ENCODE measurements around the gene MYLK3.

Gene MYLK3

DNA sequence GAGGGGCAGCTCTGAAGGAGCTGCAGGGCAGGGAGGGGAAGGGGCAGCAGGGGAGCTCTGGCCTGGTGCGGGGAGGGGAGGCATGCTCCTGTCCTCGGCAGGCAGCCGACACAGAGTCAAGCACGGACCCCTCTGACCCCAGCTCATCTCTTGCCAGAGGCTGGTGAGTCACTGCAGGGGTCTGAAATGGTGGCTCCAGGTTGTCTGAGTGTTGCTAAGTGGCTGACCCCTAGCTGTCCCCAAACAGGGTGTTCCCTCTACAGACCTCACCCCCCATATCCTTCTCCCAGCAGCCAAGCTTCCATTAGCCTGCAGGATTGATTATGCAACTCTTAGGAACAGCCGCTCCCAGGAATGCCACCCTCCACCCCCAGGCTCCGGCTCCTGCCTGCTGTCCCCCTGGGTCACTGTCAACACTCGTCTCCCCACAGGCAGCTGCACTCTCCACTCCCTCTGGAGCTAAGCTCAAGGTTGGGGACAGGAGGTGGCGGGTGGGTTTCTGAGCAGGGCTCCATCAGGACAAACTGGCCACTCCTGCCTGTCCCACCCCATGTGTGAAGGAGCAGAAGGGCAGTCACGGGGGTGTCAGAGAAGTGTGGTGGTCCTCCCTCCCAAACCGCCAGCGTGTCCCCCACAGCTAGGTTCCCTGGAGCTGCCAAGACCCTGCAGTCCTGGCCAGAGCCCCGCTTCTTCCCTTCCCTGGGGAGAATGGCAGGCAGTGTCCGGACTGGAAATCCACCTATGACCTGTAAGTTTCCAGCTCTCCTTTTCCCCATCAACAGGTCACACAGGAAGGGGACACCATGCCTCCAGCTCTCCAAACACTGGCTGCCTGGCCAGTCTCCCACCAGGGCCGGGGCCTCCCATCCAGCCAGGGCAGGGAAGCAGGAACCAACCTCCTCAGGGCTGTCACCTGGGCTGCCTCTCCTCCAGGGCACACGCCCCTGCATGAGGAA, 1.0 kb downstream of the MYLK3 start:
- FAIRE-seq (no peak), DNase-seq (ENCODE audit: insufficient read length, low spot score) (no peak)
- TF ChIP-seq POLR2A (IDR thresholded peaks at IDR 0.05; ENCODE audit: low read depth, low read length) = no peak

DNA sequence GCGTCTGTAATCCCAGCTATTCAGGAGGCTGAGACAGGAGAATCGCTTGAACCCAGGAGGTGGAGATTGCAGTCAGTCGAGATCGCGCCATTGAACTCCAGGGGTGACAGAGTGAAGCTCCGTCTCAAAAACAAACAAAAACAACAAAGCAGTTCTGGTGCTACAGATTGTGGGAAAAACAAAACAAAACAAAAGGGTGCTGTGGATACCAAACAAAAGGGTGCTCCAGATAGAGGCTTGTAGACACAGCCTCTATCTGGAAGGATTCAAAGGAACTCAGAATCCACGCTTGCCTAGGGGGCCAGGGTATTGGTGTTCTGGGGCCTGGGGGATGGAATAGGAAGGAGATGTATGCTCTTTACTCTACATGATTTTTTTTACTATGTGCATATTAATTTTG, 2.5 kb downstream of the MYLK3 start:
- no peak for TF ChIP-seq POLR2A (IDR thresholded peaks at IDR 0.05; ENCODE audit: low read depth, low read length)
- DNase-seq (ENCODE audit: insufficient read length, low spot score) (no peak), FAIRE-seq (no peak)

DNA sequence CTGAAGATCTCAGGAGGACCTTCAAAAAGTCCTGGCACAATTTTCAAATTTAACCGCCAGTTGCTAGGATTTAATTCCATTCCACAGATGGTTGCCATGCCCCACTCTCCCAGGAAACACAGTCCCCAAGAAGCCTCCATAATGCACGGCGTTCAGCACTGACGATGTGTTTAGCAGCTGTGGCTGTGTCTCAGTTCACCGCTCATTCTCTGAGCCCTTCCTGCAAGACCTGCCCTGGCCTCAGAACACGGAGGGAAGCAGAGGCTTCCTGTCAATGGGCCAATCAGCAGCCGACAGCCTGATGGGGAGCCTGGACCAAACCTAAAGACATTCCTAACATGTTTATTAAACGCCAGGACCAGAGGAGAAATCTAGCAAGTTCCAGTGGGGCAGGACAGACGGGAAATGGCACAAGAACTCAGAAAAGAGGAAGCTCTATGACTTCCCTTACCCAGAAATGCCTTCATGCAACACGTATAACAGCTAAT, 4.9 kb downstream of the MYLK3 start:
- no peak for TF ChIP-seq POLR2A (IDR thresholded peaks at IDR 0.05; ENCODE audit: low read depth, low read length)
- FAIRE-seq (no peak), DNase-seq (ENCODE audit: insufficient read length, low spot score) (no peak)

DNA sequence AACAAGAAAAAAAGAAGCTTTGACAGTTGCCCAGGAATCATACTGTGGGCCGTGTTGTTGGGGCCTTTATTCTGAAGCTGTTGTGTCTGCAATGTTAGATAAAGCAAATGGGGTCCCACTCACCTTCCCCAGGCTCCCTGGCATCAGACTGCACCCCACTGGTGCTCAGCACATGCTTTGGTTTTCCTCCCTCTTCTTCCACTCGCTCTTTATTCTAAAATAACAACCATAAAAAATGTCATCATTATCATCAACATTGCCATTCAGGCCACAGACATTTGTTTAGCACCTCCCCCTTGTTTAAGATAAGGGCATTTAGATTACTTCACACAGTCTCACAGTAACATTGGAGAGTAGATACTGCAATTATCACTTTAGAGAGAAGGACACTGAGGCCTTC, 8.2 kb downstream of the MYLK3 start:
- no peak for TF ChIP-seq POLR2A (IDR thresholded peaks at IDR 0.05; ENCODE audit: low read depth, low read length)
- FAIRE-seq (no peak), DNase-seq (ENCODE audit: insufficient read length, low spot score) (no peak)

DNA sequence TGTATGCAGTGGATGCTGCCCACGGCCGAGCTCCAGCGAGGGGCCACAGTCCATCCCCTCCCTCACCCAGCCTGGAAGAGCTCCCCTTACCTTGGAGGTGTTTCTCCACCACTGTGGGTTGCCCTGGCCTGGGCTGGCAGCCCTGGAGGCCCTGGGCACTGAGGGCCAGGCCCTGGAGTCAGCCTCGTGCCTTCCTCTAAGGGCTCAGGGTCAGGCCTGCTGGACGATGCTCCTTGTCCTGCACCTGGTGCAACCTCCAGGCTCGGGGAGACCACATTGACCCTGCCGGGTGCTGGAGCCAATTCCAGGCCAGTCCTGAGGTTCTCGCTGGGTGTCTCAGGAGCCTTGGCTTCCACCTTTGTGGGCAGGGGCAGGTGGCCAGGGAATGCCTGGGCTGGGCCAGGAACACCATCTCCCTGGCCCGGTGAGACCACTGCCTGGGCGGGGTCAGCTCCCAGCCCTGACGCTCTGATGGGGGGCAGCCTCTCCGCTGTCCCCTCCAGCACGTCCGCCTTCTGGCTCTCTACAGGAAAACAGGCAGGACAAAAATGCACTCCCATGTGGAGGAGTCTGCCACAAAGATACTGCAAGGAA, 10.4 kb downstream of the MYLK3 start:
- no peak for TF ChIP-seq POLR2A (IDR thresholded peaks at IDR 0.05; ENCODE audit: low read depth, low read length)
- no peak for FAIRE-seq
- DNase-seq (ENCODE audit: insufficient read length, low spot score) = no peak

DNA sequence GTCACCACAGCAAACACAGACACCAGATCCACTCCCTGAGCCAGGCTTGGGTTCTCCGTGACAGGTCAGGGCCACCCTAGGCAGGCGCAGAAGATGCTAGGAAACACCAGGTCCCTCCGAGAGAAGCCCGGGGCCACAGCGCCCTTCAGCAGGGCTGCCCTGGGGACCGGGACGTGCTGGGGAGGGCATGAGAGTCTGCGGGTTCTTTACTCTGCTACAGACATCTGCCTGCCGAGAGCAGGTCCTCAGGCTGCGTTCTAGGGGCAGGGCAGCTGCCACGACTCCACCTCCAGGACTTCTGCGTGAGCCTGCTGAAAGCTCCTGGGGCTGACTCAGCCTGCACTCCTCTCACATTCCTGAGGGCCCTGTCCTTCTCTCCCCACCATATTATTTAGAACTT, 11.4 kb downstream of the MYLK3 start:
- FAIRE-seq (no peak), DNase-seq (ENCODE audit: insufficient read length, low spot score) (no peak)
- no peak for TF ChIP-seq POLR2A (IDR thresholded peaks at IDR 0.05; ENCODE audit: low read depth, low read length)

DNA sequence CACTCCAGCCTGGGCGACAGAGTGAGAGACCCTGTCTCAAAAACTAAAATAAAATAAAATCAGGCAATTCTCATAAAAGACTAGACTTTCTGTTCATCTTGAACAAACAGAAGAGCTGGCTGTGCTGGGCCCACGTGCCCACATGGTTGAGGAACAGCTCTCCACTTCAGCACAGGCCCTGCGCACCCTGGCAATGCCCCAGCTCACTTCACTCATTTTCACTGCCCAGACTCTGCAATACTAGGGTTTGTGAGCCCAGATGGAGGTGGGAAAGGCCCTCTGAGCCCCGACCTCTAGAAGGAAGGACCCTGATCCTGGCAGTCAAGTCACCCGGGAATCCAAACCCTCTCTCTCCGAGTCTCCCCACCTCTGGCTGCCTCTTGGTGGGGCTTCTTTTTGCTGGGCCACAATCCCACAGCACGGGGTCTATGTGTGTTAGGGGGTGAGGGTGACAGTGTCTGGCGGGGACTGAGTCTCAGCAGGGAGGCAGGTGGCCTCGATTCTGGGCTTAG, 14.8 kb downstream of the MYLK3 start:
- no peak for TF ChIP-seq POLR2A (IDR thresholded peaks at IDR 0.05; ENCODE audit: low read depth, low read length)
- DNase-seq (ENCODE audit: insufficient read length, low spot score) = no peak

DNA sequence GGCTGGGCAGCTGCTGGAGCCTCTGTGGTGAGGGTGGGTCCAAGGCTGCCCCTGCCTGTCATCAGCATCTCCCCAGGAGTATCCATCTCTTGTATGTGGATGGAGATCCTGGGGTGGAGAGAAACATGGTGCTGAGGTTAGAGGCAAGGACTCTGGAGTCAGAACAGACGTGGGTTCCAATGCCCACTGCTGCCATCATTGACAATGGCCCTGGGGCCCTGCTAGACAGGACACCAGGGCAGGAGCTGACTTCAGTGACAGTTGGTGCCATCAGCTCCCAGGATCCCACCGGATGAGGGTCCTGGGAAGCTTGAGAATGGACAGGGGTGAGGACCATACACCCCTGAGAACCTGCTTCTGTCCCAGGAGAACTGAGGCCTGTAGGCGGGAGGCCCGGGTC, 15.6 kb downstream of the MYLK3 start:
- TF ChIP-seq POLR2A (IDR thresholded peaks at IDR 0.05; ENCODE audit: low read depth, low read length) = no peak
- FAIRE-seq (no peak), DNase-seq (ENCODE audit: insufficient read length, low spot score) (no peak)

More for the DNA sequence above, 14.8 kb downstream of the MYLK3 start:
- FAIRE-seq = no peak

DNA sequence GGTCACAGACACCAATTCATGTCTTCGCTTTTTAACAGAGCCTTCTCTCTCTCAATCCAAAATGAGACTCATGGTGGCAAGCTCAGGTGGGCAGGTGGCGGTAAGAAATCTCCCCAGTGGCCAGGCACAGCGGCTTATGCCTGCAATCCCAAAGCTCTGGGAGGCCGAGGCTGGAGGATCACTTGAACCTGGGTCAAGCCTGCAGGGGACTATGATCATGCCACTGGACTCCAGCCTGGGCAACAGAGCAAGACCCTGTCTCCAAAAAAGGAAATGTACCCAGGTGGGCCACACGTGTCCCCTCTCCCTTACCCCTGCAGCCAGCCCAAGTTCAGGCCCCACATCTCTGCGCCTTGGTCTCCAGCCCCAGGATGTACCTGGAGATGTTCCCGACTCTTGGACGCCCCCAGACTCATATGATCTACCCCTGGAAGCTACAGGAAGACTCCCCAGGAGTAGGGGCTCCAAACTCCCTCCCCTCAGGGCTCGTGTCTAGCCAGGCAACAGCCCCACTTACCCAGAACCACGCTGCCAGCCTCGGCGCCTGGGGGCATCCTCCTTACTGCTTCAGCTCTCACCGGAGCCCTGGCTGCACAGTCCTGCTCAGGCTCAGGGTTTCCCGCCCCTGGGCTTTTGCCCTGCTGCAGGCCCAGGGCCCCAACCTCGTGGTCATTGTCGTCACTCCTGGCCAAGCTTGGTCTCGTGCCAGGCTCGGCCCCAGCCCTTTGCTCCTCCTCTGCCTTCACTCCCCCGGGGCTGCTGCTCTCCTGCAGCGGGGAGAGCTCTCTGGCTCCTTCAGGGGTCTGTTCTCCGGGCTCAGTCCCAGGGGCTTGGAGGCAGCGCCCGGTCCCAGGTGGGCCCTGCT, 16.2 kb downstream of the MYLK3 start:
- DNase-seq (ENCODE audit: insufficient read length, low spot score) = no peak
- FAIRE-seq = no peak
- no peak for TF ChIP-seq POLR2A (IDR thresholded peaks at IDR 0.05; ENCODE audit: low read depth, low read length)

DNA sequence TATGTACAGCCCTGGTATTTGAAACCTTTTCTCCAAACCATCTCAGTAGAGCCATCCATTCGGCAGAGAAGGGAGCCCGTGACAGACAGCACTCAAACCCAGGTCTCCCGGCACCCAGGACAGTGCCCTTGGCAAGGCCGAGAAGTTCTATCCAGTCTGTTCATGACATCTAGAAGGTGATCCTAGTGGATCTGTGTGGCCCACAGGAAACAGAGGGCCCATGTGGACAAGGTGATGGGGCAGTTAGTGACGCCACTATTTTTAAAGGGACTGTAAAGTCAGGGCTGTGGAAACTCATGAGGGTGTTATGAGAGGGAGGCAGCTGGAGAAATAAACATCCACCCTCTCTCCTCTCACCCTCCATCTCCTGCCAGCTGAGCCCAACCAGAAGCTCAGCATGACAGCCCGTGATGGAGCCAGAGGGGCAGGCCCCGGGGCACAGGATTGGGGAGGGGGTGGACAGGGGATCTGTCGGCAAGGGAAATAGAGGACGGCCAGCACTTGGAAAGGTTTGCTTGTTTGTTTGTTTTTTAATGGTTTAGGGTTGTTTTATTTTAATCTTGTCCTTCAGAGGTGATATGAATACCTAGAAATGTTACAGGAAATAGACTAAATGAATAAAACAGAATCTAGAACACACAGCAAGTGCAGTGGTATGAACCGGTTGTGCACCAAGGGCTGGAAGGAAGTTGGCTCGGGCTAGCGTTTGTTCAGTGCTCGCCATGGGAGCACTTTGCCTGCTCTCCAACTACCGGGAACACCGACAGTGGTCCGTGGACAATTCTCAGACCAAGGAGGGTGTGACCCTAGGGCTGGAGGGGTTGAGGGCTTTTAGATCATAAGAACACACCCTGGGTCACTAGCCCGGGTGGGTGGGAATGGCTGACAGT, 17.1 kb downstream of the MYLK3 start:
- no peak for FAIRE-seq
- DNase-seq (ENCODE audit: insufficient read length, low spot score) = no peak
- no peak for TF ChIP-seq POLR2A (IDR thresholded peaks at IDR 0.05; ENCODE audit: low read depth, low read length)

DNA sequence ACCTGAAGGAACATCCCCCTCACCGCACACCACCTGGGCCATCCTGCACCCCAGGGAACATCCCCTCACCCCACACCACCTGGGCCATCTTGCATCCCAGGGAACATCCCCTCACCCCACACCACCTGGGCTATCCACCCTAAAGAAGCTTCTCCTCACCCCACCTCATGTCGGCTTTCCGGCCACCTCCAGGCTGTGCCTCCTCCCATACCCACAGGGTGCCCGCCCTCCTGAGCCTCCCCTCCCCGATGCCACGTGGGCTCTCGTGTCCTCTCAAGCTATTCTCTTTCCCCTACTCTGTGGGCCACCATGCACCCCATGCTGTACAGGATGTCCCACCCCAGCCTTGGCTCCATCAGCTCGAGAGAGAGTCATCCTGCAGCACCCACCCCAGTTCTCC, 18.0 kb downstream of the MYLK3 start:
- DNase-seq (ENCODE audit: insufficient read length, low spot score) (no peak), FAIRE-seq (no peak)
- no peak for TF ChIP-seq POLR2A (IDR thresholded peaks at IDR 0.05; ENCODE audit: low read depth, low read length)

DNA sequence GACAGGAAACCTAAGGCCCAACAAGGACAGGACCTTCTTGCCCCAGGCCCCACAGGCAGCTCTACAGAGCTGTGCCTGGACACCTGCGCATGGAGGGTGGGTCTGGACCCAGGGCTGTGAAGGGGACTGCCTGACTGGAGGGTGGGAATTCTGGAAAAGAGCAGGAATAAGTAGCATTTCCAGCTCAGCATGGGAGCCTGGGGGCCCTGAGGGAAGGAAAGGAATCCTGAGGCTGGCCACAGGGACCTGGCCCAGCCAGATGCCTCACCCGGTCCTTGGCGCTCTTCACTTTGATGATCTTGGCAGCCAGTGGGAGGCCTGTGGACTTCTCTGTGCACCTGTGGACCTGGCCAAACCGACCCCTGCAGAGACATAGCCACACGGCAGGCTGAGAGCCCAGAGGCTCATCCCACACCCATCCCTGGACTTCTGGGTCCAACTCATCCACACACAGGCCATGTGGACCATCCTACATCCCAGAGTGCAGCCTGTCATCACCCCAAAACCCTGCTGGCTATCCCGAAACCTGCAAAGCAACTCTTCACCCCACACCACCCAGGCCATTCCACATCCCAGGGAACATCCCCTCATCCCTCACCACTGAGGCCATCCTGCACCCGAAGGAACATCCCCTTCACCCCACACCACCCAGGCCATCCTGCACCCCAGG, 18.7 kb downstream of the MYLK3 start:
- FAIRE-seq = no peak
- DNase-seq (ENCODE audit: insufficient read length, low spot score) = no peak
- no peak for TF ChIP-seq POLR2A (IDR thresholded peaks at IDR 0.05; ENCODE audit: low read depth, low read length)

Measured in H54 (cell line).